Measurements from ENCODE around the gene MMP23B. TPM values are rescaled to one million over a fixed set of nuclear protein-coding genes. Genes with fewer than 3 reads are reported as not detected.

MMP23B gene
- total and polyA plus RNA-seq, 2 experiments from 2014 or later = 15.8 to 16.2 TPM

DNA sequence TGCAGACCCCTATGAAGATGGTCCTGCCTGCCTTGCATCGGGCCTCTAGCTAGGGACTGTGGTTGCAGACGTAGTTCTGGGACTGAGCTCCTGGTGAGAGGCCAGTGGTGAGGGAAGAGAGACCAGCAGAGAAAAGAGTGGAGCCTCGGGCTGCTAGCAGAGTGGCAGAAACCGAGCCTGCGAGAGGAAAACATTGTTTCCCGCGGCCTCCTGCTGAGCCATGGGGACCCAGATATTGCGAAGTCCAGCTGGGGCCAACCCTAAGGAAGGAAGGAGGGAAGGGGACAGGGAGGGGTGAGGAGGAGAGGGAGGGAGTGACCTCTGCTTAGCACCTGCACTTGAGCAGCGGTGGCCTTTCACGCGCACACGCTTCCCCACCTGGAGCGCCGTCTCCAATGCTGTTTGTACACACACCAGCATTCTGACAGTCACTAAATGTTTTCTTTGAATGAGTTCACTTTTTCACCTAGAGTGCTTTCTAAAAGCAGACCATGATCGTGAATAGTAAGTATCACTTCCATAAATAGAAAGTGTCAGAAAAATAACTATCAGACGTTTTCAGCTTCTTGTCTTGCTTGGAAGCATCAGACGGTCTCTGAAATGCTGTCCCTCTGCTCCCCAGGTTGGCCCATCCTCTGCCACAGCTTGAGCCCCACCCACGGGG, 29.5 kb upstream of the MMP23B start:
- ATAC-seq = no peak
- no peaks in the 10 kb centered on the region for H3K9me3 Mint-ChIP-seq
- no peak overlapping the region for H2AFZ ChIP-seq
- no peaks in the 10 kb centered on the region for H3K36me3 Mint-ChIP-seq (ENCODE audit: low read depth)
- no peak overlapping the region for H3K4me2 ChIP-seq
- H3K79me2 ChIP-seq (replicated peaks; ENCODE audit: insufficient read depth) = no peaks in the 10 kb centered on the region
- H3K27ac ChIP-seq (ENCODE audit: low read depth) = no peak overlapping the region
- H3K9me2 ChIP-seq (ENCODE audit: insufficient read depth) = no peaks in the 10 kb centered on the region
- no peak overlapping the region for H3K27ac Mint-ChIP-seq
- TF ChIP-seq ZNF331 (CRISPR knock-in tag; IDR thresholded peaks at IDR 0.05; ENCODE audit: low read depth) (no peak), EZH2phosphoT487 (IDR thresholded peaks at IDR 0.05; ENCODE audit: unreplicated experiment) (no peak), POLR2AphosphoS5 (IDR thresholded peaks at IDR 0.05; ENCODE audit: low read depth) (no peak), CREB1 (CRISPR knock-in tag; IDR thresholded peaks at IDR 0.05; ENCODE audit: low read depth) (no peak), NANOG (IDR thresholded peaks at IDR 0.05; ENCODE audit: borderline replicate concordance) (no peak), JUNB (IDR thresholded peaks at IDR 0.05; ENCODE audit: unreplicated experiment) (no peak), ZNF114 (CRISPR knock-in tag; IDR thresholded peaks at IDR 0.05) (no peak)
- TF ChIP-seq, protein P1, sequence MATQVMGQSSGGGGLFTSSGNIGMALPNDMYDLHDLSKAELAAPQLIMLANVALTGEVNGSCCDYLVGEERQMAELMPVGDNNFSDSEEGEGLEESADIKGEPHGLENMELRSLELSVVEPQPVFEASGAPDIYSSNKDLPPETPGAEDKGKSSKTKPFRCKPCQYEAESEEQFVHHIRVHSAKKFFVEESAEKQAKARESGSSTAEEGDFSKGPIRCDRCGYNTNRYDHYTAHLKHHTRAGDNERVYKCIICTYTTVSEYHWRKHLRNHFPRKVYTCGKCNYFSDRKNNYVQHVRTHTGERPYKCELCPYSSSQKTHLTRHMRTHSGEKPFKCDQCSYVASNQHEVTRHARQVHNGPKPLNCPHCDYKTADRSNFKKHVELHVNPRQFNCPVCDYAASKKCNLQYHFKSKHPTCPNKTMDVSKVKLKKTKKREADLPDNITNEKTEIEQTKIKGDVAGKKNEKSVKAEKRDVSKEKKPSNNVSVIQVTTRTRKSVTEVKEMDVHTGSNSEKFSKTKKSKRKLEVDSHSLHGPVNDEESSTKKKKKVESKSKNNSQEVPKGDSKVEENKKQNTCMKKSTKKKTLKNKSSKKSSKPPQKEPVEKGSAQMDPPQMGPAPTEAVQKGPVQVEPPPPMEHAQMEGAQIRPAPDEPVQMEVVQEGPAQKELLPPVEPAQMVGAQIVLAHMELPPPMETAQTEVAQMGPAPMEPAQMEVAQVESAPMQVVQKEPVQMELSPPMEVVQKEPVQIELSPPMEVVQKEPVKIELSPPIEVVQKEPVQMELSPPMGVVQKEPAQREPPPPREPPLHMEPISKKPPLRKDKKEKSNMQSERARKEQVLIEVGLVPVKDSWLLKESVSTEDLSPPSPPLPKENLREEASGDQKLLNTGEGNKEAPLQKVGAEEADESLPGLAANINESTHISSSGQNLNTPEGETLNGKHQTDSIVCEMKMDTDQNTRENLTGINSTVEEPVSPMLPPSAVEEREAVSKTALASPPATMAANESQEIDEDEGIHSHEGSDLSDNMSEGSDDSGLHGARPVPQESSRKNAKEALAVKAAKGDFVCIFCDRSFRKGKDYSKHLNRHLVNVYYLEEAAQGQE (IDR thresholded peaks at IDR 0.05; ENCODE audit: unreplicated experiment) = no peak
- TF ChIP-seq, protein P2, sequence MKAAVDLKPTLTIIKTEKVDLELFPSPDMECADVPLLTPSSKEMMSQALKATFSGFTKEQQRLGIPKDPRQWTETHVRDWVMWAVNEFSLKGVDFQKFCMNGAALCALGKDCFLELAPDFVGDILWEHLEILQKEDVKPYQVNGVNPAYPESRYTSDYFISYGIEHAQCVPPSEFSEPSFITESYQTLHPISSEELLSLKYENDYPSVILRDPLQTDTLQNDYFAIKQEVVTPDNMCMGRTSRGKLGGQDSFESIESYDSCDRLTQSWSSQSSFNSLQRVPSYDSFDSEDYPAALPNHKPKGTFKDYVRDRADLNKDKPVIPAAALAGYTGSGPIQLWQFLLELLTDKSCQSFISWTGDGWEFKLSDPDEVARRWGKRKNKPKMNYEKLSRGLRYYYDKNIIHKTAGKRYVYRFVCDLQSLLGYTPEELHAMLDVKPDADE (IDR thresholded peaks at IDR 0.05) = no peak
- TF ChIP-seq, protein P3, sequence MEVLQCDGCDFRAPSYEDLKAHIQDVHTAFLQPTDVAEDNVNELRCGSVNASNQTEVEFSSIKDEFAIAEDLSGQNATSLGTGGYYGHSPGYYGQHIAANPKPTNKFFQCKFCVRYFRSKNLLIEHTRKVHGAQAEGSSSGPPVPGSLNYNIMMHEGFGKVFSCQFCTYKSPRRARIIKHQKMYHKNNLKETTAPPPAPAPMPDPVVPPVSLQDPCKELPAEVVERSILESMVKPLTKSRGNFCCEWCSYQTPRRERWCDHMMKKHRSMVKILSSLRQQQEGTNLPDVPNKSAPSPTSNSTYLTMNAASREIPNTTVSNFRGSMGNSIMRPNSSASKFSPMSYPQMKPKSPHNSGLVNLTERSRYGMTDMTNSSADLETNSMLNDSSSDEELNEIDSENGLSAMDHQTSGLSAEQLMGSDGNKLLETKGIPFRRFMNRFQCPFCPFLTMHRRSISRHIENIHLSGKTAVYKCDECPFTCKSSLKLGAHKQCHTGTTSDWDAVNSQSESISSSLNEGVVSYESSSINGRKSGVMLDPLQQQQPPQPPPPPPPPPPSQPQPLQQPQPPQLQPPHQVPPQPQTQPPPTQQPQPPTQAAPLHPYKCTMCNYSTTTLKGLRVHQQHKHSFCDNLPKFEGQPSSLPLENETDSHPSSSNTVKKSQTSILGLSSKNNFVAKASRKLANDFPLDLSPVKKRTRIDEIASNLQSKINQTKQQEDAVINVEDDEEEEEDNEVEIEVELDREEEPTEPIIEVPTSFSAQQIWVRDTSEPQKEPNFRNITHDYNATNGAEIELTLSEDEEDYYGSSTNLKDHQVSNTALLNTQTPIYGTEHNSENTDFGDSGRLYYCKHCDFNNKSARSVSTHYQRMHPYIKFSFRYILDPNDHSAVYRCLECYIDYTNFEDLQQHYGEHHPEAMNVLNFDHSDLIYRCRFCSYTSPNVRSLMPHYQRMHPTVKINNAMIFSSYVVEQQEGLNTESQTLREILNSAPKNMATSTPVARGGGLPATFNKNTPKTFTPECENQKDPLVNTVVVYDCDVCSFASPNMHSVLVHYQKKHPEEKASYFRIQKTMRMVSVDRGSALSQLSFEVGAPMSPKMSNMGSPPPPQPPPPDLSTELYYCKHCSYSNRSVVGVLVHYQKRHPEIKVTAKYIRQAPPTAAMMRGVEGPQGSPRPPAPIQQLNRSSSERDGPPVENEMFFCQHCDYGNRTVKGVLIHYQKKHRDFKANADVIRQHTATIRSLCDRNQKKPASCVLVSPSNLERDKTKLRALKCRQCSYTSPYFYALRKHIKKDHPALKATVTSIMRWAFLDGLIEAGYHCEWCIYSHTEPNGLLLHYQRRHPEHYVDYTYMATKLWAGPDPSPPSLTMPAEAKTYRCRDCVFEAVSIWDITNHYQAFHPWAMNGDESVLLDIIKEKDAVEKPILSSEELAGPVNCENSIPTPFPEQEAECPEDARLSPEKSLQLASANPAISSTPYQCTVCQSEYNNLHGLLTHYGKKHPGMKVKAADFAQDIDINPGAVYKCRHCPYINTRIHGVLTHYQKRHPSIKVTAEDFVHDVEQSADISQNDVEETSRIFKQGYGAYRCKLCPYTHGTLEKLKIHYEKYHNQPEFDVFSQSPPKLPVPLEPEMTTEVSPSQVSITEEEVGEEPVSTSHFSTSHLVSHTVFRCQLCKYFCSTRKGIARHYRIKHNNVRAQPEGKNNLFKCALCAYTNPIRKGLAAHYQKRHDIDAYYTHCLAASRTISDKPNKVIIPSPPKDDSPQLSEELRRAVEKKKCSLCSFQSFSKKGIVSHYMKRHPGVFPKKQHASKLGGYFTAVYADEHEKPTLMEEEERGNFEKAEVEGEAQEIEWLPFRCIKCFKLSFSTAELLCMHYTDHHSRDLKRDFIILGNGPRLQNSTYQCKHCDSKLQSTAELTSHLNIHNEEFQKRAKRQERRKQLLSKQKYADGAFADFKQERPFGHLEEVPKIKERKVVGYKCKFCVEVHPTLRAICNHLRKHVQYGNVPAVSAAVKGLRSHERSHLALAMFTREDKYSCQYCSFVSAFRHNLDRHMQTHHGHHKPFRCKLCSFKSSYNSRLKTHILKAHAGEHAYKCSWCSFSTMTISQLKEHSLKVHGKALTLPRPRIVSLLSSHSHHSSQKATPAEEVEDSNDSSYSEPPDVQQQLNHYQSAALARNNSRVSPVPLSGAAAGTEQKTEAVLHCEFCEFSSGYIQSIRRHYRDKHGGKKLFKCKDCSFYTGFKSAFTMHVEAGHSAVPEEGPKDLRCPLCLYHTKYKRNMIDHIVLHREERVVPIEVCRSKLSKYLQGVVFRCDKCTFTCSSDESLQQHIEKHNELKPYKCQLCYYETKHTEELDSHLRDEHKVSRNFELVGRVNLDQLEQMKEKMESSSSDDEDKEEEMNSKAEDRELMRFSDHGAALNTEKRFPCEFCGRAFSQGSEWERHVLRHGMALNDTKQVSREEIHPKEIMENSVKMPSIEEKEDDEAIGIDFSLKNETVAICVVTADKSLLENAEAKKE (CRISPR knock-in tag; IDR thresholded peaks at IDR 0.05) = no peak
- H3F3A ChIP-seq (replicated peaks; ENCODE audit: low read depth) = peaks cover 5% of the 10 kb centered on the region; the same call in 1 of the 2 replicates
- no peaks in the 10 kb centered on the region; the same call in 1 of the 2 replicates for H3K4me1 ChIP-seq (ENCODE audit: insufficient read depth)
- H3K4me3 ChIP-seq = no peak overlapping the region
- H4K20me1 ChIP-seq (replicated peaks; ENCODE audit: insufficient read depth) = no peaks in the 10 kb centered on the region
- H3K27me3 ChIP-seq (ENCODE audit: insufficient read depth) = peaks cover 34% of the 10 kb centered on the region
- no peak overlapping the region for H3K4me3 Mint-ChIP-seq
- no peak for DNase-seq (ENCODE audit: low spot score)
- H3K4me1 Mint-ChIP-seq = peaks cover 11% of the 10 kb centered on the region
- no peaks in the 10 kb centered on the region for H3K36me3 ChIP-seq (ENCODE audit: insufficient read depth)
- H3K27me3 Mint-ChIP-seq (ENCODE audit: insufficient read depth, low read depth, poor library complexity) = peaks cover 48% of the 10 kb centered on the region

All from GM23338 (cell line).